Prostate gland (tissue), 2 donors: ENCODE measurements around the gene TMF1. TPM values are rescaled to one million over a fixed set of nuclear protein-coding genes. Genes with fewer than 3 reads are reported as not detected.
A peak's percentile ranks its signal among the peaks of the same experiment; 100 is the strongest.

Experiments
- DNase-seq: peaks from one replicate; pipeline ENCODE4 v3.0.0-alpha.2; 2019; ENCODE audit warnings: low spot score
- H3K27ac ChIP-seq, 2 donors: fragments of 200-600 bp; sonication (generic); 2 replicates each; pipeline ENCODE4 v1.5.1; 2017 to 2019
- H3K27me3 ChIP-seq: fragments of 200-600 bp; sonication (generic); replicated peaks from 2 replicates; pipeline ENCODE4 v1.5.1; 2019; ENCODE audit not compliant: insufficient read depth
- H3K36me3 ChIP-seq, 2 donors: fragments of 200-600 bp; sonication (generic); 1 replicate in 1 of 2; 2 replicates in 1 of 2; pipeline versions ENCODE4 v1.5.1 to v1.8.1; 2017 to 2019
- H3K4me1 ChIP-seq: fragments of 200-600 bp; sonication (generic); replicated peaks from 2 replicates; pipeline ENCODE4 v1.5.1; 2019
- H3K4me3 ChIP-seq, 2 donors: fragments of 200-600 bp; sonication (generic); 2 replicates each; pipeline ENCODE4 v1.5.1; 2017 to 2019
- H3K9me3 ChIP-seq: fragments of 200-600 bp; sonication (generic); 2 replicates; pipeline ENCODE4 v1.5.1; 2017
- CTCF ChIP-seq, 4 experiments: fragments of 200-600 bp in 2 of 4; fragments of 450-650 bp in 2 of 4; sonication (generic) in 2 of 4; IDR thresholded peaks; 1 replicate in 3 of 4; 2 replicates in 1 of 4; pipeline ENCODE4 v1.5.1; 2016 to 2019; ENCODE audit warnings: antibody characterized with exemption in 4 of 4, mild to moderate bottlenecking in 2 of 4, moderate library complexity in 2 of 4
- POLR2A ChIP-seq: fragments of 450-650 bp; IDR thresholded peaks from one replicate; pipeline ENCODE4 v1.6.1; 2016; ENCODE audit warnings: antibody characterized with exemption, mild to moderate bottlenecking
- POLR2AphosphoS5 ChIP-seq: sonication (generic); formaldehyde crosslinking; IDR thresholded peaks from one replicate; pipeline ENCODE4 v1.6.1; 2017; ENCODE audit warnings: antibody characterized with exemption
- WGBS: methylation state at CpG from one replicate; pipeline ENCODE4 v1.1.5; 2018; 5-methylcytosine and 5-hydroxymethylcytosine counted together
- intact Hi-C: fragments of 100-400 bp; cut with DNase I; formaldehyde crosslinking; loops from one replicate; pipeline ENCODE4 v1.14.2; 2022
- total RNA-seq, 2 donors: library from RNA; depleted of rRNA; stranded (reverse); fragments of >200 nt; gene quantifications; one replicate each; pipeline ENCODE4 v1.1.0, GENCODE V29; 2016

Gene TMF1
- total RNA-seq, 2 donors from 2014 or later: 24.9 to 29.1 TPM

- no peaks in the 10 kb centered on the region for H3K9me3 ChIP-seq
- DNase-seq: no peak
- peak overlapping the region; percentile 10 to 52 for H3K27ac ChIP-seq
- 35% methylated on average over 2 of the region's 2 CpGs for WGBS
- no peak for TF ChIP-seq CTCF (IDR thresholded peaks at IDR 0.05)
- TF ChIP-seq POLR2A: no peak
- no peak for TF ChIP-seq POLR2AphosphoS5
- H3K27me3 ChIP-seq: no peaks in the 10 kb centered on the region
- intact Hi-C loops: no loop called here
- no peaks in the 10 kb centered on the region for H3K36me3 ChIP-seq
- H3K4me3 ChIP-seq: no peak overlapping the region
- H3K4me1 ChIP-seq: peaks cover 9% of the 10 kb centered on the region
Observed at GRCh38 chr3:69008980-69009379, 43.2 kb downstream of the TMF1 start.

GRCh38 chr3:69005791-69006482 lies 46.2 kb downstream of the TMF1 start:
- H3K9me3 ChIP-seq: no peaks in the 10 kb centered on the region
- no peak for TF ChIP-seq POLR2AphosphoS5
- no peak for TF ChIP-seq POLR2A
- no peak for TF ChIP-seq CTCF (IDR thresholded peaks at IDR 0.05)
- no peak for DNase-seq
- H3K4me1 ChIP-seq: peaks cover 9% of the 10 kb centered on the region
- H3K36me3 ChIP-seq: peaks cover 0 to 5% of the 10 kb centered on the region in 2 donors
- no peaks in the 10 kb centered on the region for H3K27me3 ChIP-seq
- H3K27ac ChIP-seq: no peak overlapping the region
- no peak overlapping the region for H3K4me3 ChIP-seq
- WGBS: 41% methylated on average over 5 of the region's 5 CpGs
- intact Hi-C loops: no loop called here

GRCh38 chr3:69005071-69005790 lies 46.9 kb downstream of the TMF1 start:
- Histone ChIP-seq H3K36me3 (peaks cover 0 to 5% of the 10 kb centered on the region in 2 donors), H3K4me1 (peaks cover 8% of the 10 kb centered on the region), H3K9me3 (no peaks in the 10 kb centered on the region), H3K4me3 (no peak overlapping the region), H3K27me3 (no peaks in the 10 kb centered on the region), H3K27ac (no peak overlapping the region)
- no peak for DNase-seq
- intact Hi-C loops: no loop called here
- TF ChIP-seq POLR2A (no peak), CTCF (IDR thresholded peaks at IDR 0.05) (no peak), POLR2AphosphoS5 (no peak)
- 43% methylated on average over 6 of the region's 6 CpGs for WGBS

GRCh38 chr3:69004138-69004537 lies 48.0 kb downstream of the TMF1 start:
- Histone ChIP-seq H3K36me3 (peaks cover 0 to 5% of the 10 kb centered on the region in 2 donors), H3K4me3 (no peak overlapping the region), H3K27me3 (no peaks in the 10 kb centered on the region), H3K9me3 (no peaks in the 10 kb centered on the region), H3K4me1 (peaks cover 2% of the 10 kb centered on the region), H3K27ac (no peak overlapping the region)
- no peak for TF ChIP-seq CTCF (IDR thresholded peaks at IDR 0.05)
- no peak for TF ChIP-seq POLR2A
- no peak for TF ChIP-seq POLR2AphosphoS5
- intact Hi-C loops: no loop called here
- 93% methylated on average over 9 of the region's 9 CpGs for WGBS
- no peak for DNase-seq
